SK-N-MC (cell line): ENCODE results near the gene NCMAP.
A peak's percentile ranks its signal among the peaks of the same experiment; 100 is the strongest.
"Not testable (repeated sequence)": the region's sequence is repeated elsewhere in the genome, so short reads cannot be mapped to it uniquely, and the experiment has no call there.

ENCODE experiments used
- DNase-seq: peaks from one replicate; pipeline ENCODE4 v3.0.0-alpha.2; 2011; ENCODE audit warnings: low read depth, low spot score
- H3K27ac ChIP-seq: fragments of 200-600 bp; sonication (generic); 2 replicates; pipeline ENCODE4 v1.5.1; 2016; ENCODE audit warnings: mixed run types
- H3K36me3 ChIP-seq: fragments of 200-600 bp; sonication (generic); 2 replicates; pipeline ENCODE4 v1.6.1; 2017; ENCODE audit warnings: antibody characterized with exemption, low read length, mixed read lengths; ENCODE audit not compliant: insufficient read depth
- H3K4me3 ChIP-seq: fragments of 200-600 bp; sonication (generic); 2 replicates; pipeline ENCODE4 v1.5.1; 2016
- H3K9ac ChIP-seq: fragments of 200-600 bp; sonication (generic); 2 replicates; pipeline ENCODE4 v1.8.0; 2017; ENCODE audit warnings: mixed run types, mixed read lengths; ENCODE audit not compliant: insufficient read length
- H3K9me3 ChIP-seq: fragments of 200-600 bp; sonication (generic); 2 replicates; pipeline ENCODE4 v1.6.1; 2017; ENCODE audit warnings: low read depth, mild to moderate bottlenecking, antibody characterized with exemption, low read length, moderate library complexity, mixed read lengths
- EZH2 ChIP-seq: fragments of 200-600 bp; sonication (generic); IDR thresholded peaks from one replicate; pipeline ENCODE4 v1.6.1; 2017; ENCODE audit warnings: antibody characterized with exemption
- FOXP2 ChIP-seq: optimal IDR thresholded peaks from 2 replicates; pipeline ENCODE3; 2011; ENCODE audit warnings: mild to moderate bottlenecking, moderate library complexity; ENCODE audit not compliant: insufficient read depth; ENCODE audit errors: extremely low read length, control extremely low read depth
- POLR2AphosphoS5 ChIP-seq: IDR thresholded peaks from 2 replicates; pipeline ENCODE4 v1.6.1; 2012; ENCODE audit warnings: mild to moderate bottlenecking, low read depth, low read length, borderline replicate concordance

The NCMAP gene

DNA sequence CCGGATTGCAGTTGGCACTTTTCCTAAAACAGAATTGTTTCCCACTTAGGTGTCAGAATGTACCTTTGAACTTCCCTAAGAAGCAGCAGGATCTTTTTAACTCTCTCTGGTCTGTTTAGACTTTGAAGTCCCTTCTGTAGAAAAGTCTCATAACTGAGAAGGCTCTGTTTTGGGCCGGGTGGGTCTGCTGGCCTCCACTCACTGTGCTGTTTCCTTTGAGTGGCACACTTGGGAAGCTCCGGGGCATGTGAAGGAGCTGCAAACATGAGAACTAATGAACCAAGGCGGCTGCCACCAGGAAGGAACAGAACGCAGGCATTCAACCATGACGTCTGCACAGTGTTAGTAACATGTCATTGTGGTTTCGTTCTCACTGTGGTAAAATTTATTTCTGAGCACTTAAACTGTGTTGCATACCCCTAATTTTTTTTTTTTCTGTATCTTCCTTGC is 19.5 kb upstream of the NCMAP start:
- peak; percentile 97 for DNase-seq
- H3K4me3 ChIP-seq: peak overlapping the region; percentile 74
- TF ChIP-seq EZH2: no peak
- TF ChIP-seq FOXP2: peak; percentile 96
- peak; percentile 45; the same call in 1 of the 2 replicates for TF ChIP-seq POLR2AphosphoS5
- peaks cover 5% of the 10 kb centered on the region; the same call in 1 of the 2 replicates for H3K36me3 ChIP-seq
- no peaks in the 10 kb centered on the region for H3K9me3 ChIP-seq
- peak overlapping the region; percentile 69 for H3K9ac ChIP-seq
- peak overlapping the region; percentile 99 for H3K27ac ChIP-seq

DNA sequence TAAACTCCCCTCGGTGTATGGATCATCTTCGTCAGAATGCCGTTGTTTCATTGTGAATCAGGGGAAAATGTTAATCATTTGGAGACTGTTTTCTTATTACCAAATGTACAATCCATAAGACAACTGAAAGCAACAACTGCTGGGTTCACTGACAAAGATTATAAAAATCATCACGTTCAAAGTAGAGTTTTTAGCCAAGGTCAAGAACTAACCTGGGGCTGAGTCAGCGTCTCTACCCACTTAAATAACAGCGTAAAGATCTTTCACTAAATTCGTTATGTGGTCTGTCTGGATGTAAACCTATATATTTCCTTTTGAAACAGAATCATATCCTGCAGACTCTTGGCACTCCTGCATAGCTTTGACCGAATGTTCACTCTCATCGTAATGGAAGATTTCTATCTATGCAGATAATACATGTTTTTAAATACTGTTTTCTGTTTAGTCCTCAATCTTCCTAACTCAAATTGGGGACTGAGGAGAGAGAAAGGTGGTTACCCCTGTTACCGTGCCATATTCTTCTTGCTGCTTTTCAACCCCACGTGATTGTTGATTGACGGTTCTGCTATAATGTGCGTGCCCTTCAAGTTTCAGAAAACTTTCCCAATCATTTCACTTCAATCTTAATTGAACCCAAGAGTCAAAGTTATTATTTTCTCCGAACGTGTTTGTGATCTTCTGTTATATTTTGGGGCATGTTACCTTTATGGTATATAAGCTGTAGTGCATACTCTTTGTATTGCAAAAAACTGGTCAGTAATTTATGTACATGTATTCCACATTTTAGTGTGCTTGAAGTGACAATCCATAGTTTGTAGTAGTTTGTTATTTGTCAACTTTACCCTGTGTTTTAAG is 15.6 kb upstream of the NCMAP start:
- no peak overlapping the region for H3K4me3 ChIP-seq
- H3K27ac ChIP-seq: peak overlapping the region; percentile 56
- peak overlapping the region; percentile 0 for H3K9ac ChIP-seq
- peaks cover 5% of the 10 kb centered on the region; the same call in 1 of the 2 replicates for H3K36me3 ChIP-seq
- no peaks in the 10 kb centered on the region for H3K9me3 ChIP-seq
- TF ChIP-seq FOXP2: no peak
- no peak for TF ChIP-seq EZH2
- TF ChIP-seq POLR2AphosphoS5: no peak
- DNase-seq: no peak

DNA sequence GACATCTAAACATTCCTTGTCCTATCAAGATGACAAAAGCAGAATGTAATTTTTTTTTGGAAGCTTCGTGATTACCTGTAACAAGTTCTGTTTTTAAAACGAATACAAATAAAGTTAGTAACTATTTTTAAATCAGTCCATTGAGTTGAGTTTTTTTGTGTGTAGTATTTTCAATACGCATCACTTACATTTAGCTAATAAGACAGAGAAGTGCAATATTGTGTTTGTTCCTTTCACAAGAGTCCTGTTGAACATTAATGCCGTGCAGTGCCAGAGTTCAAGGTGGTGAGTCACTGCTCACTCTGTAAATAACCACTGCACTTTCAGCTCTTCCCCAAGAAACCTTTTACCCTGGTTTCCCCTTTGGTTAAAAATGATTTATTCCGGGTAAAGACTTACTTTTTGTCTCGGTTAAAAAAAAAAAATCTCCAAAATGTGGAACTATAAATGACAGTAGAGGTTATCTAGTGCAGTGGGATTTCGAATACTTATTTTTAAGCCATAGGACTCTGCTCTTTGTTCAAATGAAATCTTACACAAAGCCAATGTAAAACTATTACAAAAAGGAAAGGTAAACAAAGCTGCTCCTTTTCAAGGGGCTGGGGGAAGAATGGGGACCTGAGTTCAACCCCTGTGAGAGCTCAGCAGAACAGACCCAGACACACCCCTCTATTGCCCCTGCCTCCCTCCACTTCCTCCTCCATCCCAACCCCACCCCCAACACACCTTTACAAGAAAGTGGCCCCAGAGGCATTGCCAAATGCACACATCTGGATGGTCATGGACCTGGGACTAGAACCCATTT is 14.8 kb upstream of the NCMAP start:
- Histone ChIP-seq H3K4me3 (no peak overlapping the region), H3K9ac (no peak overlapping the region), H3K27ac (no peak overlapping the region), H3K9me3 (no peaks in the 10 kb centered on the region), H3K36me3 (peaks cover under 1% of the 10 kb centered on the region; the same call in 1 of the 2 replicates)
- no peak for DNase-seq
- no peak for TF ChIP-seq POLR2AphosphoS5
- TF ChIP-seq EZH2: no peak
- no peak for TF ChIP-seq FOXP2

DNA sequence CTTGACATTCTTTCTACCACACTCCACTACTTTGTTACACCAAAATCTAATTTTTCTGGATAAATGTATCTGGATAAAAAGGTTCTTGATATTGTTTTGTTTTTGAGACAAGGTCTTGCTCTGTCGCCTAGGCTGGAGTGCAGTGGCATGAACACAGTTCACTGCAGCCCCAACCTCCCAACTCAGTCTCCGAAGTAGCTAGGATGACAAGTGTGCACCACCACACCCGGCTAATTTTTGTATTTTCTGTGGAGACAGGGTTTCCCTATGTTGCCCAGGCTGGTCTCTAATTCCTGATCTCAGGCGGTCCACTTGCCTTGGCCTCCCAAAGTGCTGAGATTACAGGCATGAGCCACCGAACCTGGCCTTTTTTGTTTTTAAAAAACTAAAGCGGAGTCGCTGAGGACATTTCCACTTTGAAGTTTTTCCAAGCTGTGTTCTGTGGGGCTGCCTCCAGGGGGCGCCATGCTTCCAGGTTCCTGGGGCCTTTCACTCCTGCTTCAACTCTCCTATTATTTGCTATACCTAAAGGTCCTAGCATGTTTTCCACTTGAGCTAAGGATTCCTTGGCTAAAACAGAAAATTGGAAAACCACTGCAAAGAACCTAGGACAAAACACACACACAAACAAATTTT is 14.1 kb upstream of the NCMAP start:
- Histone ChIP-seq H3K27ac (no peak overlapping the region), H3K9ac (no peak overlapping the region), H3K9me3 (no peaks in the 10 kb centered on the region), H3K36me3 (no peaks in the 10 kb centered on the region), H3K4me3 (no peak overlapping the region)
- DNase-seq: no peak
- TF ChIP-seq EZH2 (no peak), FOXP2 (no peak)

DNA sequence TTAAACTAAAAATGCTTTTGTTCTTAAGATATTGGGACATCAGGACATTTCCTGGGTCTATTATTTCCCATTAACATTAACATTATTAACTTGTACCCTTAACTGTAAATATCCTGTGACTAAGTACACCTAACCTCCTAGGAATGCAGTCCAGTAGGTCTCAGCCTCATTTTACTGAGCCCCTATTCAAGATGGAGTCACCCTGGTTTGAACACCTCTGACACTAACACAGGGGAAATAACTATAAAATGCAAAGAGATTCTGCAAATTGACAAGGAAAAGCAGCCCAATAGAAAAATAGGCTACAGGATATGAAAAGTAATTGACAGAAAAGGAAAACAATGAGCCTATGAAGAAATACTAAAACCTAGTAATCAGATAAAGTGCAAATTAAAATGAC is 11.6 kb upstream of the NCMAP start:
- no peak overlapping the region for H3K9ac ChIP-seq
- DNase-seq: no peak
- H3K36me3 ChIP-seq: no peaks in the 10 kb centered on the region
- no peaks in the 10 kb centered on the region for H3K9me3 ChIP-seq
- H3K27ac ChIP-seq: no peak overlapping the region
- H3K4me3 ChIP-seq: no peak overlapping the region
- no peak for TF ChIP-seq EZH2
- TF ChIP-seq POLR2AphosphoS5: no peak
- no peak for TF ChIP-seq FOXP2

DNA sequence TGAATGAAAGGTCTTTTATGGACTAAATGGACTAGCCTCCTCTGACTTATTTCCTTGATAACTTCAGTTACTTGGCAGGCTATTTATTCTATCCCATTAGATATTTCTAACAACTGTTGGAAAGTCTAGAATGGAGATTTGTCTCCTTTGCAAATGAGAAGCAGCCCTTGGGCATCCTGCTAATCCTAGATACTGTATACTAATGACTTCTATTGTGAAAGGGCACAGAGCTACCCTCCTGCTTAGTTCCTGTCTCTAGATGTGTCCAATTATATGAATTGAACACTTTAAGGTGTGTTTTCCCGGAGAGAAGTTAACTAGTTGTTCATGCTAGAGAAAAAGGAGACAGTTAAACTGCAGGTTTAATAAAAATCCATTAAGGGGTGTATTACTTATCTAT is 10.2 kb upstream of the NCMAP start:
- no peak overlapping the region for H3K9ac ChIP-seq

DNA sequence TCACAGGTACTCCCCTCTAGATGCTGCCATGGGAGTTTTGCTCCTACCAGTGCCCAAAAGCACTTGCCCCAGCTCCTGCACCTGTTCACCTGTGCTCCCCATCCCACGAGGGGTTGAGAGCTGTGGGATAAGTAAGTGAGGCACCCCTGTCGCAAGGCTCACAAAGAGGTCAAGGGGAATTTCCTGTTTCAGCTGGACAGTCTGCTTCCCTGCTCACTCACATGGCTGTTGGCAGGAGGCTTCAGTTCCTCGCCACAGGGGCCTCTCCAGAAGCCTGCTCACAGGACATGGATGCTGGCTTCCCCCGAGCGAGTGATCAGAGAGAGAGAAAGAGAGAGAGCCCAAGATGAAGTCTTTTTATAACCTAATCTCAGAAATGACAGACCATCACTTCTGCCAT is 8.7 kb upstream of the NCMAP start:
- Histone ChIP-seq H3K9me3 (no peaks in the 10 kb centered on the region), H3K36me3 (no peaks in the 10 kb centered on the region), H3K4me3 (no peak overlapping the region), H3K27ac (no peak overlapping the region), H3K9ac (no peak overlapping the region)
- TF ChIP-seq EZH2: no peak
- TF ChIP-seq POLR2AphosphoS5: no peak
- TF ChIP-seq FOXP2: no peak
- no peak for DNase-seq

More for the DNA sequence above, 10.2 kb upstream of the NCMAP start:
- no peaks in the 10 kb centered on the region for H3K9me3 ChIP-seq
- no peaks in the 10 kb centered on the region for H3K36me3 ChIP-seq
- TF ChIP-seq EZH2 (no peak), POLR2AphosphoS5 (no peak), FOXP2 (no peak)
- DNase-seq: no peak
- H3K4me3 ChIP-seq: no peak overlapping the region
- H3K27ac ChIP-seq: no peak overlapping the region

DNA sequence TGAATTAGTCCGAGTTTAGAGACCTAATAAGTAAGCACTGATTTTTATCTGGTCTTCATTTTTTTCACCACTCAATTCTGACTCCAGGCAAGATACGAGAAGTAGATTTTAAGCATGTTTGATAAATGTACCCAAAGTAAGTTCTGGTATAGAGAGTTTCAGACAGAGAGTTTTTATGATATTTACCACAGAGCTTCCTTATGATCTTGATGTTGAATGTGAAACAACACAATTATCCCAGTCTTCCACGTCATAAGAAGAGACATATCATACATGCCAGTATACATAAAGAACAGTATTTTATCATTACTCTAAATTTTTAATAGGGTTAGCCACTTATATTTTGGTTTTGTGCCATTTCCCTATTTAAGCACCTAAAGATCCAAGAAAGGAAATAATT is 7.8 kb upstream of the NCMAP start:
- Histone ChIP-seq H3K4me3 (no peak overlapping the region), H3K36me3 (no peaks in the 10 kb centered on the region), H3K9me3 (no peaks in the 10 kb centered on the region), H3K27ac (no peak overlapping the region), H3K9ac (no peak overlapping the region)
- no peak for DNase-seq
- no peak for TF ChIP-seq POLR2AphosphoS5
- no peak for TF ChIP-seq FOXP2
- no peak for TF ChIP-seq EZH2

DNA sequence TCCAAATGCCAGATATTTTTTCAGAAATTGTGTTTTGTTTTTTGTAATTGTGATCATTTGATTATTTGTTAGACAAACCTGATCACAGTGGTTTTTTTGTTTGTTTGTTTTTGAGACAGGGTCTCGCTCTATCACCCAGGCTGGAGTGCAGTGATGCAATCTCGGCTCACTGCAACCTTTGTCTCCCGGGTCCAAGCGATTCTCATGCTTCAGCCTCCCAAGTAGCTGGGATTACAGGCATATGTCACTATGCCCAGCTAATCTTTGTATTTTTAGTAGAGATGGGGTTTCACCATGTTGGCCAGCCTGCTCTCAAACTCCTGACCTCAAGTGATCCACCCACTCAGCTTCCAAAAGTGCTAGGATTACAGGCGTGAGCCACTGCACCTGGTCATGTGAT is 6.7 kb upstream of the NCMAP start:
- not testable (repeated sequence) for H3K27ac ChIP-seq, H3K9me3 ChIP-seq, H3K9ac ChIP-seq, H3K36me3 ChIP-seq, H3K4me3 ChIP-seq, DNase-seq
